HL-60 (cell line): ENCODE data around the gene METTL21A.

Experiments used
- DNase-seq, 2 experiments: peaks; one replicate each; pipeline ENCODE4 v3.0.0-alpha.2; 2010 to 2020; ENCODE audit warnings: low read depth in 1 of 2, low spot score in 1 of 2
- H3K27ac ChIP-seq: fragments of 250-450 bp; sonication (Bioruptor Pico); replicated peaks from 2 replicates; pipeline ENCODE4 v1.5.1; 2020; ENCODE audit warnings: mild to moderate bottlenecking, moderate library complexity
- H3K27me3 ChIP-seq: fragments of 250-450 bp; sonication (Bioruptor Pico); 2 replicates; pipeline ENCODE4 v1.5.1; 2021; ENCODE audit warnings: mild to moderate bottlenecking, moderate library complexity; ENCODE audit not compliant: insufficient read depth, poor library complexity, severe bottlenecking
- H3K4me3 ChIP-seq: replicated peaks from 2 replicates; pipeline ENCODE4 v1.5.1; 2011; ENCODE audit warnings: mild to moderate bottlenecking, control low read depth, low read length; ENCODE audit not compliant: insufficient read depth
- CTCF ChIP-seq: IDR thresholded peaks from one replicate; pipeline ENCODE4 v1.5.1; 2011; ENCODE audit warnings: low read length, control low read depth, inconsistent platforms; ENCODE audit not compliant: insufficient read depth
- GABPA ChIP-seq: IDR thresholded peaks from 2 replicates; pipeline ENCODE4 v1.6.1; 2012; ENCODE audit warnings: low read depth
- POLR2AphosphoS5 ChIP-seq: IDR thresholded peaks from 2 replicates; pipeline ENCODE4 v1.6.1; 2012; ENCODE audit warnings: low read depth
- REST ChIP-seq: IDR thresholded peaks from 2 replicates; pipeline ENCODE4 v1.6.1; 2012; ENCODE audit warnings: low read depth; ENCODE audit not compliant: insufficient replicate concordance
- SPI1 ChIP-seq: IDR thresholded peaks from 2 replicates; pipeline ENCODE4 v1.6.1; 2012; ENCODE audit warnings: low read depth, mild to moderate bottlenecking, borderline replicate concordance

The METTL21A gene

GRCh38 chr2:207594264-207594663, 30.9 kb downstream of the METTL21A start:
- no peak for DNase-seq
- Histone ChIP-seq H3K4me3 (no peak overlapping the region), H3K27me3 (no peaks in the 10 kb centered on the region), H3K27ac (no peak overlapping the region)
- TF ChIP-seq SPI1 (no peak), REST (no peak), CTCF (no peak), GABPA (no peak), POLR2AphosphoS5 (no peak)

GRCh38 chr2:207593277-207593676, 31.9 kb downstream of the METTL21A start:
- TF ChIP-seq POLR2AphosphoS5 (no peak), GABPA (no peak), CTCF (no peak), SPI1 (no peak), REST (no peak)
- Histone ChIP-seq H3K27ac (no peak overlapping the region), H3K4me3 (no peak overlapping the region), H3K27me3 (no peaks in the 10 kb centered on the region)
- DNase-seq = no peak

- DNase-seq = no peak
- H3K4me3 ChIP-seq = no peak overlapping the region
- TF ChIP-seq GABPA (no peak), SPI1 (no peak), POLR2AphosphoS5 (no peak), REST (no peak), CTCF (no peak)
- H3K27me3 ChIP-seq = no peaks in the 10 kb centered on the region
- no peak overlapping the region for H3K27ac ChIP-seq
Observed at GRCh38 chr2:207589143-207589542, 36.1 kb downstream of the METTL21A start.
